ENCODE data around the gene ARHGAP44. TPM values are rescaled to one million over a fixed set of nuclear protein-coding genes. Genes with fewer than 3 reads are reported as not detected.

The ARHGAP44 gene
- total and polyA plus RNA-seq, 2 donors (not counting 1 experiment from before 2014, with no cell fraction given) = 0.78 to 11.6 TPM

DNA sequence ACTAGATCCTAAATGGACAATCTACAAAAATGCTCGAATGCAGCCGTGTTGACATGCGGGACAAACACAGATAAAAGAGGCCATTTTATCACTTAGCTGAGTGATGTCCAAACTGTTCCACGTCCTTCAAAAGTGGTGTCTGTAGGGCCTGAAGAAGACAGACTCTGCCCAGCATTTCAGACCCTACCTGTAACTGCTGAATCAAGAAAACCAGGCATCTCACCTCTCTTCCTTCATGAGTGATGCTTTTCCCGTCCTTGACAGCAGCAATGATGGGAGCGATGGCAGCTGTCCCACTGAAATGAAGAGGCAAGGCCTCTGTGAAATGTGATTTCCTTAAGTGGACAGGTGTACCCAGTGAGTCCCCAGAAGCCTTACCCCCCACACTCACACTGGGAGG lies 216.2 kb downstream of the ARHGAP44 start:
- Histone ChIP-seq H3K79me2 (ENCODE audit: control insufficient read depth, insufficient read depth, low read length) (peaks cover 6% of the 10 kb centered on the region), H4K20me1 (ENCODE audit: control insufficient read depth, insufficient read depth, low read length, poor library complexity, severe bottlenecking) (peaks cover 7% of the 10 kb centered on the region), H3K9ac (ENCODE audit: low read length) (no peak overlapping the region), H3K9me3 (ENCODE audit: control extremely low read depth in 1 of 3, control insufficient read depth in 2 of 3, insufficient read depth in 1 of 3, low read length in 2 of 3) (no peaks in the 10 kb centered on the region), H2AFZ (ENCODE audit: insufficient read depth, low read depth, low read length, poor library complexity, severe bottlenecking) (no peak overlapping the region), H3K36me3 (replicated peaks in 1 of 2; ENCODE audit: control extremely low read depth in 1 of 2, control insufficient read depth in 1 of 2, extremely low read depth in 1 of 2, insufficient read depth in 2 of 2, low read length in 1 of 2) (peaks cover 2 to 61% of the 10 kb centered on the region in 2 experiments), H3K4me1 (ENCODE audit: control insufficient read depth in 2 of 2, insufficient read depth in 2 of 2, low read length in 2 of 2) (no peaks in the 10 kb centered on the region), H3K27me3 (replicated peaks in 1 of 4; ENCODE audit: control extremely low read depth in 1 of 4, control insufficient read depth in 3 of 4, insufficient read depth in 4 of 4, low read length in 3 of 4) (no peaks in the 10 kb centered on the region), H3K4me3 (ENCODE audit: control extremely low read depth in 1 of 5, extremely low read depth in 1 of 5, insufficient read depth in 1 of 5, low read depth in 2 of 5, low read length in 4 of 5) (no peak overlapping the region), H3K27ac (ENCODE audit: low read length in 2 of 2) (no peak overlapping the region), H3K4me2 (replicated peaks; ENCODE audit: low read depth, low read length, poor library complexity, severe bottlenecking) (no peak overlapping the region)
- DNase-seq (no peak), ATAC-seq (ENCODE audit: low read depth) (no peak)
- no peaks in the 10 kb centered on the region for H3K4me1 Mint-ChIP-seq
- 100% methylated on average over 4 of the region's 6 CpGs for WGBS (ENCODE audit: insufficient coverage)
- ChIA-PET POLR2A (no interaction called here), CTCF (interaction anchor here (0.8 to 6.7 kb wide), 6 partner anchors 18 to 748 kb away, joined by 3 to 41 read pairs (median 10); no protein-coding TSS in a partner anchor)
- no peaks in the 10 kb centered on the region for H3K27me3 Mint-ChIP-seq
- no peak for TF ChIP-seq EZH2 (IDR thresholded peaks at IDR 0.05; ENCODE audit: borderline replicate concordance, insufficient read depth, low read depth, low read length, poor library complexity, severe bottlenecking)
- TF ChIP-seq, protein P1, sequence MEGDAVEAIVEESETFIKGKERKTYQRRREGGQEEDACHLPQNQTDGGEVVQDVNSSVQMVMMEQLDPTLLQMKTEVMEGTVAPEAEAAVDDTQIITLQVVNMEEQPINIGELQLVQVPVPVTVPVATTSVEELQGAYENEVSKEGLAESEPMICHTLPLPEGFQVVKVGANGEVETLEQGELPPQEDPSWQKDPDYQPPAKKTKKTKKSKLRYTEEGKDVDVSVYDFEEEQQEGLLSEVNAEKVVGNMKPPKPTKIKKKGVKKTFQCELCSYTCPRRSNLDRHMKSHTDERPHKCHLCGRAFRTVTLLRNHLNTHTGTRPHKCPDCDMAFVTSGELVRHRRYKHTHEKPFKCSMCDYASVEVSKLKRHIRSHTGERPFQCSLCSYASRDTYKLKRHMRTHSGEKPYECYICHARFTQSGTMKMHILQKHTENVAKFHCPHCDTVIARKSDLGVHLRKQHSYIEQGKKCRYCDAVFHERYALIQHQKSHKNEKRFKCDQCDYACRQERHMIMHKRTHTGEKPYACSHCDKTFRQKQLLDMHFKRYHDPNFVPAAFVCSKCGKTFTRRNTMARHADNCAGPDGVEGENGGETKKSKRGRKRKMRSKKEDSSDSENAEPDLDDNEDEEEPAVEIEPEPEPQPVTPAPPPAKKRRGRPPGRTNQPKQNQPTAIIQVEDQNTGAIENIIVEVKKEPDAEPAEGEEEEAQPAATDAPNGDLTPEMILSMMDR (IDR thresholded peaks at IDR 0.05) = no peak
- intact Hi-C loops (cut with micrococcal nuclease) = no loop called here
- no peaks in the 10 kb centered on the region for H3K9me3 Mint-ChIP-seq (ENCODE audit: insufficient read depth)
- H3K27ac Mint-ChIP-seq = no peak overlapping the region
- no peak overlapping the region for H3K4me3 Mint-ChIP-seq

DNA sequence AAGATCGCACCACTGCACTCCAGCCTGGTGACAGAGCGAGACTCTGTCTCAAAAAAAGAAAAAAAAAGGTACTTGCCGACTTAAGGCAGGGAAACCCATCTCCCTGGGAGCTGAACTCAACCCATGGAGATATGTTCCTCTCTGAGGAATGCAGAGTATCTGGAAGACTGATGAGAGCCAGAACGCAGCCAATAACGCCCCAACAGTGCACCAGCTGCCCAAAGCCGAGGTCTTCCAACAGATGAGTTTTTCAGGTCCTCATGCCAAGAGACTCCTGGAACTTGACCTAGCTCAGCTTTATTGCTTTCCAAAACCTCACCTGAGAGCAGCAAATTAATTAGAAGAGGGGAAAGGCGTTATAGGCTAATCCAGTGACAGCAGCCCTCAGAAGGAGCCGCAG lies 219.2 kb downstream of the ARHGAP44 start:
- Mint-ChIP-seq H3K4me1 (no peaks in the 10 kb centered on the region), H3K27ac (no peak overlapping the region), H3K9me3 (ENCODE audit: insufficient read depth) (no peaks in the 10 kb centered on the region), H3K4me3 (no peak overlapping the region), H3K27me3 (no peaks in the 10 kb centered on the region)
- no peaks in the 10 kb centered on the region for H3K79me2 ChIP-seq (ENCODE audit: control insufficient read depth, insufficient read depth, low read length)
- TF ChIP-seq, protein P1 (IDR thresholded peaks at IDR 0.05) = no peak
- TF ChIP-seq EZH2 (IDR thresholded peaks at IDR 0.05; ENCODE audit: borderline replicate concordance, insufficient read depth, low read depth, low read length, poor library complexity, severe bottlenecking) = no peak
- no peaks in the 10 kb centered on the region for H3K27me3 ChIP-seq (replicated peaks in 1 of 4; ENCODE audit: control extremely low read depth in 1 of 4, control insufficient read depth in 3 of 4, insufficient read depth in 4 of 4, low read length in 3 of 4)
- H3K4me1 ChIP-seq (ENCODE audit: control insufficient read depth in 2 of 2, insufficient read depth in 2 of 2, low read length in 2 of 2) = no peaks in the 10 kb centered on the region
- peaks cover 13 to 63% of the 10 kb centered on the region in 2 experiments for H3K36me3 ChIP-seq (replicated peaks in 1 of 2; ENCODE audit: control extremely low read depth in 1 of 2, control insufficient read depth in 1 of 2, extremely low read depth in 1 of 2, insufficient read depth in 2 of 2, low read length in 1 of 2)
- intact Hi-C loops (cut with micrococcal nuclease) = no loop called here
- 100% methylated on average over 8 of the region's 8 CpGs for WGBS (ENCODE audit: insufficient coverage)
- ATAC-seq (ENCODE audit: low read depth) (no peak), DNase-seq (no peak)
- H3K27ac ChIP-seq (ENCODE audit: low read length in 2 of 2) = no peak overlapping the region
- no peaks in the 10 kb centered on the region for H3K9me3 ChIP-seq (ENCODE audit: control extremely low read depth in 1 of 3, control insufficient read depth in 2 of 3, insufficient read depth in 1 of 3, low read length in 2 of 3)
- peaks cover 4% of the 10 kb centered on the region for H4K20me1 ChIP-seq (ENCODE audit: control insufficient read depth, insufficient read depth, low read length, poor library complexity, severe bottlenecking)
- no peak overlapping the region for H2AFZ ChIP-seq (ENCODE audit: insufficient read depth, low read depth, low read length, poor library complexity, severe bottlenecking)
- ChIA-PET CTCF (interaction anchor here (1.0 to 1.1 kb wide), 2 partner anchors 9 to 22 kb away, joined by 3 read pairs; no protein-coding TSS in a partner anchor), POLR2A (no interaction called here)
- no peak overlapping the region for H3K4me3 ChIP-seq (ENCODE audit: control extremely low read depth in 1 of 5, extremely low read depth in 1 of 5, insufficient read depth in 1 of 5, low read depth in 2 of 5, low read length in 4 of 5)
- no peak overlapping the region for H3K9ac ChIP-seq (ENCODE audit: low read length)
- H3K4me2 ChIP-seq (replicated peaks; ENCODE audit: low read depth, low read length, poor library complexity, severe bottlenecking) = no peak overlapping the region

All from B cell (primary cell).